LNCaP clone FGC (cell line): Measurements from ENCODE around the gene FAM83D.
"Not testable (repeated sequence)": the region's sequence is repeated elsewhere in the genome, so short reads cannot be mapped to it uniquely, and the experiment has no call there.

Source experiments
- DNase-seq: peaks from one replicate; pipeline ENCODE4 v3.0.0-alpha.2; 2011; ENCODE audit warnings: low read depth
- H3K4me3 ChIP-seq: 2 replicates; pipeline ENCODE4 v1.5.1; 2011; ENCODE audit warnings: mild to moderate bottlenecking, low read depth, low read length, control low read depth
- CTCF ChIP-seq: IDR thresholded peaks from 2 replicates; pipeline ENCODE4 v1.5.1; 2012; ENCODE audit warnings: mild to moderate bottlenecking; ENCODE audit not compliant: control insufficient read depth, insufficient read depth; ENCODE audit errors: extremely low read depth

The FAM83D gene

GRCh38 chr20:38957235-38957876 is 31.1 kb downstream of the FAM83D start:
- H3K4me3 ChIP-seq: no peak overlapping the region
- DNase-seq: no peak
- no peak for TF ChIP-seq CTCF

GRCh38 chr20:38957915-38958485 is 31.8 kb downstream of the FAM83D start:
- no peak for DNase-seq
- no peak for TF ChIP-seq CTCF
- no peak overlapping the region for H3K4me3 ChIP-seq

GRCh38 chr20:38960187-38960687 is 34.0 kb downstream of the FAM83D start:
- not testable (repeated sequence) for H3K4me3 ChIP-seq, DNase-seq

GRCh38 chr20:38961530-38962043 is 35.4 kb downstream of the FAM83D start:
- DNase-seq: no peak
- H3K4me3 ChIP-seq: peak overlapping the region; percentile 100
- no peak for TF ChIP-seq CTCF

GRCh38 chr20:38962044-38962927 is 36.1 kb downstream of the FAM83D start, which contains the start of gene DHX35:
Gene DHX35, plus strand, starts transcription at chr20:38962344. Its CDS starts 24 bp downstream, at chr20:38962368.
- peak; percentile 52 for TF ChIP-seq CTCF
- peak within 1 kb of the TSS; percentile 100 for H3K4me3 ChIP-seq
- peak; percentile 88 for DNase-seq

- no peak for DNase-seq
Measured at GRCh38 chr20:38962928-38963401, 36.7 kb downstream of the FAM83D start.

More at GRCh38 chr20:38962928-38963401, 36.7 kb downstream of the FAM83D start:
- no peak for TF ChIP-seq CTCF
- peak overlapping the region; percentile 100 for H3K4me3 ChIP-seq
